PC-3 (cell line): ENCODE data around the gene PTGES3. TPM values are rescaled to one million over a fixed set of nuclear protein-coding genes. Genes with fewer than 3 reads are reported as not detected.

Experiments used
- ATAC-seq: fragments of 200-7000 bp; cut with Tn5 transposase; 2 replicates; pipeline ENCODE4 v1.9.1; 2020; ENCODE audit warnings: mild to moderate bottlenecking, moderate library complexity
- BruUV-seq: library from RNA; stranded (reverse); fragments of 400-500 nt; replicated peaks from 2 replicates; lab custom pipeline; 2021; lab: Mats Ljungman, UMichigan
- CTCF ChIA-PET: fragments of 300-600 bp; sonication (Branson Sonifier 250); formaldehyde crosslinking; loops from one replicate; lab custom pipeline; 2022; ENCODE audit warnings: antibody characterized with exemption; lab: Charles Lee
- POLR2A ChIA-PET: fragments of 300-600 bp; sonication (Branson Sonifier 250); formaldehyde crosslinking; loops from one replicate; lab custom pipeline; 2022; ENCODE audit warnings: antibody characterized with exemption; ENCODE audit not compliant: unreplicated experiment; lab: Charles Lee
- DNase-seq: peaks from one replicate; pipeline ENCODE4 v3.0.0-alpha.2; 2015
- H2AFZ ChIP-seq: fragments of 300-600 bp; sonication (generic); 2 replicates; pipeline ENCODE4 v1.6.0; 2016; ENCODE audit warnings: antibody characterized with exemption, low read length
- H3F3A ChIP-seq: fragments of 300-600 bp; sonication (generic); one replicate; pipeline ENCODE4 v1.6.0; 2017; ENCODE audit warnings: antibody characterized with exemption, low read length, control low read depth, mild to moderate bottlenecking; ENCODE audit not compliant: unreplicated experiment
- H3K27ac ChIP-seq: fragments of 300-600 bp; sonication (generic); 2 replicates; pipeline ENCODE4 v1.5.1; 2016; ENCODE audit warnings: mild to moderate bottlenecking, low read length
- H3K27me3 ChIP-seq: fragments of 300-600 bp; sonication (generic); 2 replicates; pipeline ENCODE4 v1.6.1; 2016; ENCODE audit warnings: low read length, mixed read lengths
- H3K36me3 ChIP-seq: fragments of 300-600 bp; sonication (generic); 2 replicates; pipeline ENCODE4 v1.6.1; 2016; ENCODE audit warnings: low read depth, mixed run types, low read length, mixed read lengths
- H3K4me1 ChIP-seq: fragments of 300-600 bp; sonication (generic); 2 replicates; pipeline ENCODE4 v1.5.1; 2016; ENCODE audit warnings: low read length; ENCODE audit not compliant: insufficient read depth
- H3K4me2 ChIP-seq: fragments of 300-600 bp; sonication (generic); 2 replicates; pipeline ENCODE4 v1.6.0; 2016; ENCODE audit warnings: low read length
- H3K4me3 ChIP-seq: fragments of 300-600 bp; sonication (generic); 2 replicates; pipeline ENCODE4 v1.5.1; 2016; ENCODE audit warnings: mild to moderate bottlenecking, low read length, mixed read lengths
- H3K79me2 ChIP-seq: fragments of 300-600 bp; sonication (generic); 2 replicates; pipeline ENCODE4 v1.6.1; 2017; ENCODE audit warnings: low read length, mixed read lengths
- H3K9ac ChIP-seq: fragments of 300-600 bp; sonication (generic); 2 replicates; pipeline ENCODE4 v1.6.0; 2016; ENCODE audit warnings: mild to moderate bottlenecking, low read length
- H3K9me2 ChIP-seq: fragments of 300-600 bp; sonication (generic); replicated peaks from 2 replicates; pipeline ENCODE4 v1.6.1; 2016; ENCODE audit warnings: mixed run types, low read length, mixed read lengths
- H3K9me3 ChIP-seq: fragments of 300-600 bp; sonication (generic); 2 replicates; pipeline ENCODE4 v1.6.1; 2016; ENCODE audit warnings: low read length, mixed read lengths
- H4K20me1 ChIP-seq: fragments of 300-600 bp; sonication (generic); 2 replicates; pipeline ENCODE4 v1.6.1; 2016; ENCODE audit warnings: low read length, mixed read lengths
- CTCF ChIP-seq: fragments of 300-600 bp; sonication (generic); conservative IDR thresholded peaks from 2 replicates; pipeline ENCODE4 v1.5.1; 2017; ENCODE audit warnings: antibody characterized with exemption, low read depth, mild to moderate bottlenecking, low read length
- EZH2 ChIP-seq: fragments of 300-600 bp; sonication (generic); IDR thresholded peaks from one replicate; pipeline ENCODE4 v1.6.1; 2017; ENCODE audit warnings: antibody characterized with exemption, mild to moderate bottlenecking, low read length; ENCODE audit not compliant: unreplicated experiment
- EZH2phosphoT487 ChIP-seq: fragments of 300-600 bp; sonication (generic); IDR thresholded peaks from 2 replicates; pipeline ENCODE4 v1.6.1; 2018; ENCODE audit warnings: mild to moderate bottlenecking, antibody characterized with exemption, low read length, borderline replicate concordance
- intact Hi-C: fragments of 100-400 bp; cut with micrococcal nuclease; formaldehyde crosslinking; loops from 2 replicates; pipeline ENCODE4 v1.9.0; 2023
- total RNA-seq: library from RNA; depleted of rRNA; stranded (reverse); fragments of >200 nt; gene quantifications from 2 replicates; pipeline ENCODE4 v1.2.3, GENCODE V29; 2014

Gene PTGES3
- total RNA-seq, 1 experiment from 2014 or later: 165 TPM

GRCh38 chr12:56644654-56645053, 43.4 kb downstream of the PTGES3 start:
- no peaks in the 10 kb centered on the region for H3K9me3 ChIP-seq
- no peaks in the 10 kb centered on the region for H3K27me3 ChIP-seq
- H3K4me2 ChIP-seq: peak overlapping the region; percentile 88
- H3F3A ChIP-seq: peaks cover 8% of the 10 kb centered on the region
- peak overlapping the region; percentile 94 for H3K4me3 ChIP-seq
- no peak for TF ChIP-seq EZH2
- TF ChIP-seq EZH2phosphoT487: no peak
- TF ChIP-seq CTCF: no peak
- BruUV-seq: no TSS peak
- peaks cover 43% of the 10 kb centered on the region for H3K36me3 ChIP-seq
- peaks cover 37% of the 10 kb centered on the region for H4K20me1 ChIP-seq
- H3K79me2 ChIP-seq: peaks cover 49% of the 10 kb centered on the region
- intact Hi-C loops: no loop called here
- POLR2A ChIA-PET: no interaction called here
- no peak overlapping the region for H3K27ac ChIP-seq
- no peak for ATAC-seq
- H2AFZ ChIP-seq: no peak overlapping the region
- H3K4me1 ChIP-seq: peaks cover 23% of the 10 kb centered on the region
- CTCF ChIA-PET: no interaction called here
- H3K9ac ChIP-seq: peak overlapping the region; percentile 96
- no peak for DNase-seq
- no peaks in the 10 kb centered on the region for H3K9me2 ChIP-seq

GRCh38 chr12:56641219-56641618, 46.9 kb downstream of the PTGES3 start:
- DNase-seq (no peak), ATAC-seq (no peak)
- Histone ChIP-seq H3K9ac (no peak overlapping the region), H3K27me3 (no peaks in the 10 kb centered on the region), H2AFZ (no peak overlapping the region), H3K9me3 (no peaks in the 10 kb centered on the region), H3K4me2 (no peak overlapping the region), H3F3A (peaks cover 20% of the 10 kb centered on the region), H3K9me2 (no peaks in the 10 kb centered on the region), H3K4me3 (no peak overlapping the region), H3K79me2 (peaks cover 49% of the 10 kb centered on the region), H4K20me1 (peaks cover 42% of the 10 kb centered on the region), H3K36me3 (peaks cover 62% of the 10 kb centered on the region), H3K4me1 (peaks cover 23% of the 10 kb centered on the region), H3K27ac (no peak overlapping the region)
- ChIA-PET CTCF (interaction anchor here (0.6 kb wide), 1 partner anchor 15 kb away, joined by 5 read pairs; no protein-coding TSS in a partner anchor), POLR2A (no interaction called here)
- TF ChIP-seq EZH2 (no peak), EZH2phosphoT487 (no peak), CTCF (no peak)
- intact Hi-C loops: no loop called here
- BruUV-seq: no TSS peak

- peaks cover 32% of the 10 kb centered on the region for H3K4me1 ChIP-seq
- H3K36me3 ChIP-seq: peaks cover 39% of the 10 kb centered on the region
Observed at GRCh38 chr12:56637621-56638020, 50.5 kb downstream of the PTGES3 start.

More at GRCh38 chr12:56637621-56638020, 50.5 kb downstream of the PTGES3 start:
- H3K4me3 ChIP-seq: no peak overlapping the region
- H3K4me2 ChIP-seq: peak overlapping the region; percentile 12; the same call in 1 of the 2 replicates
- ATAC-seq: no peak
- H3K27me3 ChIP-seq: no peaks in the 10 kb centered on the region
- no peak overlapping the region; the same call in 1 of the 2 replicates for H3K27ac ChIP-seq
- CTCF ChIA-PET: no interaction called here
- no peak for DNase-seq
- peaks cover 17% of the 10 kb centered on the region for H3F3A ChIP-seq
- POLR2A ChIA-PET: no interaction called here
- peaks cover 49% of the 10 kb centered on the region for H3K79me2 ChIP-seq
- BruUV-seq: no TSS peak
- no peaks in the 10 kb centered on the region for H3K9me2 ChIP-seq
- H4K20me1 ChIP-seq: peaks cover 14% of the 10 kb centered on the region
- intact Hi-C loops: loop anchor here (1.0 to 2.0 kb wide), 5 partner anchors 47 to 349 kb away; partner anchors contain the start of genes NACA and PTGES3
- no peak overlapping the region for H2AFZ ChIP-seq
- no peaks in the 10 kb centered on the region for H3K9me3 ChIP-seq
- TF ChIP-seq EZH2phosphoT487 (no peak), EZH2 (no peak), CTCF (no peak)
- H3K9ac ChIP-seq: no peak overlapping the region
